Measurements from ENCODE around the gene CELA1.
A peak's percentile ranks its signal among the peaks of the same experiment; 100 is the strongest.

CELA1 gene

GRCh38 chr12:51374361-51374760, 27.9 kb upstream of the CELA1 start:
- DNase-seq: no peak

GRCh38 chr12:51373187-51373586, 26.7 kb upstream of the CELA1 start:
- DNase-seq: no peak

GRCh38 chr12:51372021-51372420, 25.5 kb upstream of the CELA1 start:
- DNase-seq: no peak

- DNase-seq: no peak
Measured at GRCh38 chr12:51371295-51371953, 24.9 kb upstream of the CELA1 start.

GRCh38 chr12:51370667-51371066, 24.2 kb upstream of the CELA1 start:
- no peak for DNase-seq

- peak in 1 of 6 experiments; percentile 39 for DNase-seq
Measured at GRCh38 chr12:51369581-51369980, 23.1 kb upstream of the CELA1 start.

- peak; percentile 78 to 96 (median 87) for DNase-seq
Measured at GRCh38 chr12:51368640-51369517, 22.4 kb upstream of the CELA1 start.

GRCh38 chr12:51365276-51365675, 18.8 kb upstream of the CELA1 start:
- no peak for DNase-seq

- no peak for DNase-seq
Measured at GRCh38 chr12:51364001-51364400, 17.5 kb upstream of the CELA1 start.

GRCh38 chr12:51362747-51363342, 16.4 kb upstream of the CELA1 start:
- DNase-seq: no peak

- DNase-seq: no peak
Measured at GRCh38 chr12:51362307-51362706, 15.8 kb upstream of the CELA1 start.

- DNase-seq: no peak
Measured at GRCh38 chr12:51361161-51362016, 14.9 kb upstream of the CELA1 start.

- DNase-seq: no peak
Measured at GRCh38 chr12:51360315-51360714, 13.8 kb upstream of the CELA1 start.

GRCh38 chr12:51359851-51360250, 13.4 kb upstream of the CELA1 start:
- no peak for DNase-seq

GRCh38 chr12:51358496-51358895, 12.0 kb upstream of the CELA1 start:
- no peak for DNase-seq

GRCh38 chr12:51357374-51358047, 11.0 kb upstream of the CELA1 start:
- no peak for DNase-seq

GRCh38 chr12:51351913-51352532, 5.5 kb upstream of the CELA1 start:
- DNase-seq: peak in 5 of 6 experiments; percentile 18 to 64 (median 28)

GRCh38 chr12:51349026-51349425, 2.5 kb upstream of the CELA1 start:
- no peak for DNase-seq

- no peak for DNase-seq
Measured at GRCh38 chr12:51348116-51348515, 1.6 kb upstream of the CELA1 start.

- DNase-seq: no peak
Measured at GRCh38 chr12:51345681-51346080, 798 bp downstream of the CELA1 start.

- DNase-seq: no peak
Measured at GRCh38 chr12:51343201-51343600, 3.3 kb downstream of the CELA1 start.

- DNase-seq: no peak
Measured at GRCh38 chr12:51342416-51342815, 4.1 kb downstream of the CELA1 start.

All from stimulated activated naive CD4-positive, alpha-beta T cell (primary cell).